Measurements from ENCODE around the gene NGLY1. TPM values are rescaled to one million over a fixed set of nuclear protein-coding genes. Genes with fewer than 3 reads are reported as not detected.

NGLY1 gene
- total RNA-seq, 1 experiment from 2014 or later = 78.8 TPM

GRCh38 chr3:25748189-25748588, 35.1 kb downstream of the NGLY1 start:
- Histone ChIP-seq H3K36me3 (ENCODE audit: insufficient read depth, low read length) (peaks cover 66% of the 10 kb centered on the region), H3K9me3 (ENCODE audit: low read length) (no peaks in the 10 kb centered on the region), H3K4me1 (ENCODE audit: low read length) (no peaks in the 10 kb centered on the region), H3K4me3 (ENCODE audit: low read length) (no peak overlapping the region), H3K4me2 (ENCODE audit: low read depth, low read length, poor library complexity, severe bottlenecking) (no peak overlapping the region), H2AFZ (ENCODE audit: low read length) (no peak overlapping the region), H3K9me2 (replicated peaks; ENCODE audit: insufficient read depth, low read length) (no peaks in the 10 kb centered on the region), H3K27me3 (ENCODE audit: low read length) (no peaks in the 10 kb centered on the region), H4K20me1 (ENCODE audit: insufficient read depth, low read depth, low read length) (no peaks in the 10 kb centered on the region), H3K79me2 (ENCODE audit: low read length) (peaks cover 73% of the 10 kb centered on the region), H3K27ac (ENCODE audit: low read length) (no peak overlapping the region), H3K9ac (ENCODE audit: low read length) (no peak overlapping the region)
- no peak for DNase-seq

- no peak overlapping the region for H3K4me3 ChIP-seq (ENCODE audit: low read length)
- H3K9ac ChIP-seq (ENCODE audit: low read length) = no peak overlapping the region
- H3K9me2 ChIP-seq (replicated peaks; ENCODE audit: insufficient read depth, low read length) = no peaks in the 10 kb centered on the region
- no peaks in the 10 kb centered on the region for H3K9me3 ChIP-seq (ENCODE audit: low read length)
- no peaks in the 10 kb centered on the region for H3K4me1 ChIP-seq (ENCODE audit: low read length)
- no peak overlapping the region for H2AFZ ChIP-seq (ENCODE audit: low read length)
- DNase-seq = no peak
- peaks cover 77% of the 10 kb centered on the region for H3K79me2 ChIP-seq (ENCODE audit: low read length)
- no peaks in the 10 kb centered on the region for H4K20me1 ChIP-seq (ENCODE audit: insufficient read depth, low read depth, low read length)
- no peaks in the 10 kb centered on the region for H3K27me3 ChIP-seq (ENCODE audit: low read length)
- H3K27ac ChIP-seq (ENCODE audit: low read length) = no peak overlapping the region
- no peak overlapping the region for H3K4me2 ChIP-seq (ENCODE audit: low read depth, low read length, poor library complexity, severe bottlenecking)
- peaks cover 61% of the 10 kb centered on the region for H3K36me3 ChIP-seq (ENCODE audit: insufficient read depth, low read length)
These were observed 36.2 kb downstream of the NGLY1 start for GRCh38 chr3:25747033-25747432.

GRCh38 chr3:25744470-25744869, 38.8 kb downstream of the NGLY1 start:
- no peak overlapping the region for H3K27ac ChIP-seq (ENCODE audit: low read length)
- no peak overlapping the region for H2AFZ ChIP-seq (ENCODE audit: low read length)
- H3K9ac ChIP-seq (ENCODE audit: low read length) = no peak overlapping the region
- H3K4me2 ChIP-seq (ENCODE audit: low read depth, low read length, poor library complexity, severe bottlenecking) = no peak overlapping the region
- no peaks in the 10 kb centered on the region for H3K9me3 ChIP-seq (ENCODE audit: low read length)
- no peaks in the 10 kb centered on the region for H3K27me3 ChIP-seq (ENCODE audit: low read length)
- H3K4me3 ChIP-seq (ENCODE audit: low read length) = no peak overlapping the region
- H3K36me3 ChIP-seq (ENCODE audit: insufficient read depth, low read length) = peaks cover 47% of the 10 kb centered on the region
- H3K4me1 ChIP-seq (ENCODE audit: low read length) = no peaks in the 10 kb centered on the region
- no peak for DNase-seq
- H3K9me2 ChIP-seq (replicated peaks; ENCODE audit: insufficient read depth, low read length) = no peaks in the 10 kb centered on the region
- H4K20me1 ChIP-seq (ENCODE audit: insufficient read depth, low read depth, low read length) = no peaks in the 10 kb centered on the region
- peaks cover 77% of the 10 kb centered on the region for H3K79me2 ChIP-seq (ENCODE audit: low read length)

- no peak for DNase-seq
- Histone ChIP-seq H3K27me3 (ENCODE audit: low read length) (no peaks in the 10 kb centered on the region), H3K9me2 (replicated peaks; ENCODE audit: insufficient read depth, low read length) (no peaks in the 10 kb centered on the region), H2AFZ (ENCODE audit: low read length) (no peak overlapping the region), H3K9ac (ENCODE audit: low read length) (no peak overlapping the region), H3K79me2 (ENCODE audit: low read length) (peaks cover 19% of the 10 kb centered on the region), H3K4me1 (ENCODE audit: low read length) (no peaks in the 10 kb centered on the region), H4K20me1 (ENCODE audit: insufficient read depth, low read depth, low read length) (no peaks in the 10 kb centered on the region), H3K9me3 (ENCODE audit: low read length) (no peaks in the 10 kb centered on the region), H3K4me3 (ENCODE audit: low read length) (no peak overlapping the region), H3K36me3 (ENCODE audit: insufficient read depth, low read length) (peaks cover 52% of the 10 kb centered on the region), H3K4me2 (ENCODE audit: low read depth, low read length, poor library complexity, severe bottlenecking) (no peak overlapping the region), H3K27ac (ENCODE audit: low read length) (no peak overlapping the region)
These were observed 55.1 kb downstream of the NGLY1 start for GRCh38 chr3:25728101-25728500.

GRCh38 chr3:25727316-25727715, 55.9 kb downstream of the NGLY1 start:
- no peak overlapping the region for H2AFZ ChIP-seq (ENCODE audit: low read length)
- H3K9me2 ChIP-seq (replicated peaks; ENCODE audit: insufficient read depth, low read length) = no peaks in the 10 kb centered on the region
- DNase-seq = no peak
- H3K4me2 ChIP-seq (ENCODE audit: low read depth, low read length, poor library complexity, severe bottlenecking) = no peak overlapping the region
- peaks cover 50% of the 10 kb centered on the region for H3K36me3 ChIP-seq (ENCODE audit: insufficient read depth, low read length)
- no peaks in the 10 kb centered on the region for H3K27me3 ChIP-seq (ENCODE audit: low read length)
- no peaks in the 10 kb centered on the region for H3K9me3 ChIP-seq (ENCODE audit: low read length)
- no peaks in the 10 kb centered on the region for H3K4me1 ChIP-seq (ENCODE audit: low read length)
- H3K9ac ChIP-seq (ENCODE audit: low read length) = no peak overlapping the region
- no peak overlapping the region for H3K4me3 ChIP-seq (ENCODE audit: low read length)
- no peaks in the 10 kb centered on the region for H4K20me1 ChIP-seq (ENCODE audit: insufficient read depth, low read depth, low read length)
- peaks cover 15% of the 10 kb centered on the region; the same call in 1 of the 2 replicates for H3K79me2 ChIP-seq (ENCODE audit: low read length)
- no peak overlapping the region for H3K27ac ChIP-seq (ENCODE audit: low read length)

DNA sequence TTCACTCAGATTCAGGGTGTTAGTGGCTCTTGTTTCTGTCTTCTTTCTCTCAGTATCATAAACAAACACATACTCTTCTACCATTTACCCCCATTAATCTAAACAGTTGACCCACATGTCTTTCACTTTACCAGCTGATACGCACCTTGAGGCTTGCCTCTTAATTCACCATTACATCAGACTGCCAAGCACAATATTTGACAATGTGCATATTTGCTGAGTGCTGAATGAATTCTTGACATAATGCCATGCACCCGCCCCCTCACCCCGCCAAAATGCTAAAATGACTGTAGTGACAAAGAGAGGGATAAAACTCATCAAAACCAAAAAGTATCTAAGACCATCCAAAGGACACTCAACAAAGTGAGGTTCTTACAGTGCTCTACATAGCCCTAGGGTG, 57.4 kb downstream of the NGLY1 start:
- Histone ChIP-seq H3K9me3 (ENCODE audit: low read length) (no peaks in the 10 kb centered on the region), H3K9me2 (replicated peaks; ENCODE audit: insufficient read depth, low read length) (no peaks in the 10 kb centered on the region), H3K4me3 (ENCODE audit: low read length) (no peak overlapping the region), H3K36me3 (ENCODE audit: insufficient read depth, low read length) (peaks cover 39% of the 10 kb centered on the region), H3K27ac (ENCODE audit: low read length) (no peak overlapping the region), H3K4me1 (ENCODE audit: low read length) (no peaks in the 10 kb centered on the region), H2AFZ (ENCODE audit: low read length) (no peak overlapping the region), H3K9ac (ENCODE audit: low read length) (no peak overlapping the region), H3K27me3 (ENCODE audit: low read length) (no peaks in the 10 kb centered on the region), H4K20me1 (ENCODE audit: insufficient read depth, low read depth, low read length) (no peaks in the 10 kb centered on the region), H3K4me2 (ENCODE audit: low read depth, low read length, poor library complexity, severe bottlenecking) (no peak overlapping the region), H3K79me2 (ENCODE audit: low read length) (peaks cover 7% of the 10 kb centered on the region; the same call in 1 of the 2 replicates)
- DNase-seq = no peak

DNA sequence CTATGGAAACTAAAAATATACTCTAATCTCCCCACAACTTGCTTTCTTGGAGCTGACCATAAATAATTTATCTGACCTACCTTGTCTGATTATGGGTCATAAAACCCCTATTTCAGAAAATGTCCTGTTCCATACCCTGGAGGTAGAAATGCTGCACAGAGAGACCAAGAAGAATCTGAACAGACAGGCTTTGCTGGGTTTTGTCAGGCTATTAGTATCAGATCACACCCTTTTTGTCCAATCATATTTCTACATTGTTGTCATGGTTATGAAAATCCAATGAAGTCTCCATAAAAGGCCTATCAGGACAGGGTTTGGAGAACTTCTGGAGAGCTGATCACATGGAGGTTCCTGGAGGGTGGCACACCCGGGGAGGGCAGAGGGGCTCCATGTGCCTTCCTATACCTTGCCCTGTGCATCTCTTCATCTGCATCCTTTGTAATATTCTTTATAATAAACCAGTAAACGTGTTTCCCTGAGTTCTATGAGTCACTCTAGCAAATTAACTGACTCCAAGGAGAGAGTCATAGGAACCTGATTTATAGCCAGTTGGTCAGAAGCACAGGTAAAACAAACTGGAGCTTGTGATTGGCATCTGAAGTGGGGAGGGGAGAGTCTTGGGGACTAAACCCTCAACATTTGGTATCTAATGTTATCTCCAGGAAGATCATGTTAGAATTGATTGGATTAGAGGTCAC, 58.1 kb downstream of the NGLY1 start:
- Histone ChIP-seq H3K36me3 (ENCODE audit: insufficient read depth, low read length) (peaks cover 43% of the 10 kb centered on the region), H3K27me3 (ENCODE audit: low read length) (no peaks in the 10 kb centered on the region), H3K4me2 (ENCODE audit: low read depth, low read length, poor library complexity, severe bottlenecking) (no peak overlapping the region), H3K9ac (ENCODE audit: low read length) (no peak overlapping the region), H3K4me3 (ENCODE audit: low read length) (no peak overlapping the region), H3K9me3 (ENCODE audit: low read length) (no peaks in the 10 kb centered on the region), H3K4me1 (ENCODE audit: low read length) (no peaks in the 10 kb centered on the region), H3K79me2 (ENCODE audit: low read length) (0 out of 2 replicates have a peak, but pooled peaks cover 2% of the 10 kb centered on the region), H3K9me2 (replicated peaks; ENCODE audit: insufficient read depth, low read length) (no peaks in the 10 kb centered on the region), H4K20me1 (ENCODE audit: insufficient read depth, low read depth, low read length) (no peaks in the 10 kb centered on the region), H3K27ac (ENCODE audit: low read length) (no peak overlapping the region), H2AFZ (ENCODE audit: low read length) (no peak overlapping the region)
- DNase-seq = no peak

DNA sequence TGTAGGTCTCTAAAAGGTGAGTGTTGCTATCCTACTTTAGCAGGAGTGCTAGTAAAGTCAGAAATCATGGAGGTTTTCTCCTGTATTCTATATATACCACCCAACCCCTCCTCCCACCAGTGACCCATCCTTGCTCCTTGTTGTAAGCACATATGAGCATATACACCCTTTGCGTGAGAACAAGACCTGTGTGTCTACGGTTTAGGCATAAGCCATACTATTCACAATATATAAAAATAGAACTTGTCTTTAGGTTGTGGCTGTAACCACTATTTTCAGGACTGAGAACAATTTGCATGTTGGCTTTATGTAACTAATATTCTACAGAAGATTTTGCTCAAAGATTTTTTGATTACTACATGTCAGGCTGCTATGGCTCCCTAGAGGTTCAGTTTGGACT, 59.4 kb downstream of the NGLY1 start:
- H3K9me3 ChIP-seq (ENCODE audit: low read length) = no peaks in the 10 kb centered on the region
- H3K27ac ChIP-seq (ENCODE audit: low read length) = no peak overlapping the region
- no peaks in the 10 kb centered on the region for H3K4me1 ChIP-seq (ENCODE audit: low read length)
- H3K79me2 ChIP-seq (ENCODE audit: low read length) = no peaks in the 10 kb centered on the region
- no peak for DNase-seq
- no peak overlapping the region for H3K9ac ChIP-seq (ENCODE audit: low read length)
- peaks cover 47% of the 10 kb centered on the region for H3K36me3 ChIP-seq (ENCODE audit: insufficient read depth, low read length)
- no peak overlapping the region for H2AFZ ChIP-seq (ENCODE audit: low read length)
- H3K4me2 ChIP-seq (ENCODE audit: low read depth, low read length, poor library complexity, severe bottlenecking) = no peak overlapping the region
- H3K27me3 ChIP-seq (ENCODE audit: low read length) = no peaks in the 10 kb centered on the region
- H3K4me3 ChIP-seq (ENCODE audit: low read length) = no peak overlapping the region
- no peaks in the 10 kb centered on the region for H4K20me1 ChIP-seq (ENCODE audit: insufficient read depth, low read depth, low read length)
- H3K9me2 ChIP-seq (replicated peaks; ENCODE audit: insufficient read depth, low read length) = no peaks in the 10 kb centered on the region
